Measurements from ENCODE around the gene MATN1.

MATN1 gene

DNA sequence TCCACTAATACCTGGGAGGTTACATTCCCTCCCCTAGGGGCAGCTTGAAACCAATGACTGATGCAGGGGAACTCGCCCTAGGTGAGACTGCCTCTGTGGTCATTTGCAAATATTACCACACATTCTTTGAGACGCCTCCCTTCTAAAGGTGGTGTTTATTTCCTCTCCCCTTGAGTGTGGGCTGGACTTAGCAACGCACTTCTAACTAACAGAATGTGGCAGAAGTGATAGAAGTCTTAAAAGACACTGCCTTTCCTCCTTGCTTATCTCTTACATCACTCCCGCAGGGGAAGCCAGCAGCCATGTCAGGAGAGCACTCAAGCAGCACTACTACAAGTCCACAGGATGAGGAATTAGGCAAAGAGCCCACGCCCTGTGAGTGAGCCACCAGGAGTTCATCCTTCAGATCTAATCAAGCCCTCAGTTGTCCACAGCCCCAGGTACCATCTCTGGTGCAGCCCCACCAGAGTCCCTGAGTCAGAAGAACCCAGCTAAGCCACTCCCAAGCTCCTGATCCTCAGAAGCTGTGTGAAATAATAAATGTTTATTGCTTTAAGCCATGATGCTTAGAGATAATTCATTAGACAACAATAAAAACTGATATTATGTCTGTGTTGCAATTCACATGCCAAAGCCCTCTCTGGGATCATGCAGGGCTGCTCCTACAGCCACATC, 14.8 kb upstream of the MATN1 start:
- no peak for DNase-seq (ENCODE audit: low read depth)
- TF ChIP-seq, protein P1, sequence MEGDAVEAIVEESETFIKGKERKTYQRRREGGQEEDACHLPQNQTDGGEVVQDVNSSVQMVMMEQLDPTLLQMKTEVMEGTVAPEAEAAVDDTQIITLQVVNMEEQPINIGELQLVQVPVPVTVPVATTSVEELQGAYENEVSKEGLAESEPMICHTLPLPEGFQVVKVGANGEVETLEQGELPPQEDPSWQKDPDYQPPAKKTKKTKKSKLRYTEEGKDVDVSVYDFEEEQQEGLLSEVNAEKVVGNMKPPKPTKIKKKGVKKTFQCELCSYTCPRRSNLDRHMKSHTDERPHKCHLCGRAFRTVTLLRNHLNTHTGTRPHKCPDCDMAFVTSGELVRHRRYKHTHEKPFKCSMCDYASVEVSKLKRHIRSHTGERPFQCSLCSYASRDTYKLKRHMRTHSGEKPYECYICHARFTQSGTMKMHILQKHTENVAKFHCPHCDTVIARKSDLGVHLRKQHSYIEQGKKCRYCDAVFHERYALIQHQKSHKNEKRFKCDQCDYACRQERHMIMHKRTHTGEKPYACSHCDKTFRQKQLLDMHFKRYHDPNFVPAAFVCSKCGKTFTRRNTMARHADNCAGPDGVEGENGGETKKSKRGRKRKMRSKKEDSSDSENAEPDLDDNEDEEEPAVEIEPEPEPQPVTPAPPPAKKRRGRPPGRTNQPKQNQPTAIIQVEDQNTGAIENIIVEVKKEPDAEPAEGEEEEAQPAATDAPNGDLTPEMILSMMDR (conservative IDR thresholded peaks at IDR 0.05; ENCODE audit: low read depth, low read length): no peak
- H3K4me3 ChIP-seq (ENCODE audit: low read length): no peak overlapping the region

DNA sequence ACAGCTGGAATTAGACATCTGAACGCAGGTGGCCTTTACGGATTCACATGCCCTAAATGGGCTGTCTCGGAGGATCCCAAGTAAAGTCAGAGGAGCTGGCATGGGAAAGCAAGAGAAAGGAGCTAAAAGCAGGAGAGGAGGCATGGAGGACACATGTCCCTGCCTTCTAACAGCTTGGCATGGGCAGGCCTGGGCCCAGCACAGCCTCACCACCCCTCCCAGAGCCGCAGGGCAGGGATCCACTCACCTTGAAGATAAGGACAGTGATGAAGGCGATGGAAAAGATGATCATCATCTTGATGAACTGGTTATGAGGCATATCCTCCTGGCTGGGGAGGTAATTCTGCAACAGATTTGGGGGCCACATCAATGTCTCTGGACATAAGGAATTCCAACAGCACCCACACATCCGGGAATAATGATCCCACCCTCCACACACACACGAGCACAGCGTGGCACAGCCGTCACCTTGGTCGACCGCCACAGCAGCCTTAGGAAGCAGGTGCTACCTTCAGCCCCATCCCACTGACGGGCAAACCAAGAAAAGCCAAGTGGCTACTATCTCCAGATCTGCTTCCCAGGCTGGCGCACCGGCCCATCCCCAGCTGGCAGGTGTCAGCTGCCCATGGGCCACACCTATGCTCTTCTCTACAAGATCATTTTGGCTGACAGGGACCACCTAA, 14.1 kb upstream of the MATN1 start:
- H3K4me3 ChIP-seq (ENCODE audit: low read length): no peak overlapping the region
- TF ChIP-seq, protein P1 (conservative IDR thresholded peaks at IDR 0.05; ENCODE audit: low read depth, low read length): no peak
- no peak for DNase-seq (ENCODE audit: low read depth)

DNA sequence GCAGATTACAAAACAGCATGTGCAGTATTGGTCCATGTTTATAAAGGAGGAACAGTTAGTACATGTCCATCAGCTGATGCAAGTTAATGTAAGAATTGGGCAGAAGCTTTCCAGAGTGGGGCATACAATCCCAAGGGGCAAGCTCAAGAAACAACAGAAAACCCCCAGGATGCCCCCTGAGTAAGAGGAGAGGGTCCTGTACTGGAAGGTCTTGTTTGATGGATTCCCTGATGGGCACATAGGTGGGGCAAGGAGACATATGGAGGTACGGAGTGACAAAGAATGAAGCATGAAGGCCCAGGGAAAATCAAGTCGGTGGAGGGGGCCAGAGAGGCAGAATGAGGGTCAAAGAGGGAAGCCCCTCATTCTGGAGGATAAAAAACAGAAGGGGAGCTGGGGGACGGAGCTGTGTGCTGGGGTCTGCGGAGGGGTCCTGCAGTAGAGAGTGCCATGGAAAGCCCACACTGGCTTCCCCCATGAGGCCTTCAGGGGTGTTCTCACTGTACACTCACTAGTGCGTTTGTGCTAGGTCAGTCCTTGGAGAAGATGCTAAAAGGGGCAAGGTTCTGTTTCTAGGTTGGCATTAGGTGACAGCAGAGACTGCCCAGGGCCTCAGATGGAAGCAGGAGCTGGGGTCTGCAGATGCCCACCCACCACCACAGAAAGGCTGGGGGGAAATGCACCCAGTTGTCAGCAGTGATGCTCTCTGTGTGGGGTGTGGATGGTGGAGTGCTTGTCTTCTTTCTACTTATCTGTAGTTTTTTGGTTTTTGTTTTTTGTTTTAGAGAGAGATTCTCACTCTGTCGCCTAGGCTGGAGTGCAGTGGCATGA, 12.5 kb upstream of the MATN1 start:
- H3K4me3 ChIP-seq (ENCODE audit: low read length): no peak overlapping the region
- no peak for DNase-seq (ENCODE audit: low read depth)
- TF ChIP-seq, protein P1 (conservative IDR thresholded peaks at IDR 0.05; ENCODE audit: low read depth, low read length): no peak

DNA sequence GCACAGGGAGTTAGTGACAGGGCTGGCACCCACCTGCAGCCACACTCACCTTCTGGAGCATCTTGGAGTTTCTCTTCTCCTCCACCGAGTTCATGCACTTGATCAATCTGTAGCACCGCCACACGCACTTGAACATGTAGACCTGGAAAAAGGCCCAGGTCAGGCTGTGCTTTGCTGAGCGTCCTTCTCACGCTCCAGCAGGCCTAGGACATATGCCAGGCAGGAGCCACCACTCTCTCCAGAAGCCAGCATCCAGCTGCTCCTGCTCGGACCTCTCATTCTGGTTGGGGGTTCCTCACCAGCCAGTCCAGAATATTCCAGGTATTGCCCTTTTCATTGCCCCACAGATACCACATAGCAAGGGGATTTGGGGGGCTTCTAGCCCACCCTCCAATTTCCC, 11.7 kb upstream of the MATN1 start:
- DNase-seq (ENCODE audit: low read depth): no peak
- H3K4me3 ChIP-seq (ENCODE audit: low read length): no peak overlapping the region
- TF ChIP-seq, protein P1 (conservative IDR thresholded peaks at IDR 0.05; ENCODE audit: low read depth, low read length): no peak

DNA sequence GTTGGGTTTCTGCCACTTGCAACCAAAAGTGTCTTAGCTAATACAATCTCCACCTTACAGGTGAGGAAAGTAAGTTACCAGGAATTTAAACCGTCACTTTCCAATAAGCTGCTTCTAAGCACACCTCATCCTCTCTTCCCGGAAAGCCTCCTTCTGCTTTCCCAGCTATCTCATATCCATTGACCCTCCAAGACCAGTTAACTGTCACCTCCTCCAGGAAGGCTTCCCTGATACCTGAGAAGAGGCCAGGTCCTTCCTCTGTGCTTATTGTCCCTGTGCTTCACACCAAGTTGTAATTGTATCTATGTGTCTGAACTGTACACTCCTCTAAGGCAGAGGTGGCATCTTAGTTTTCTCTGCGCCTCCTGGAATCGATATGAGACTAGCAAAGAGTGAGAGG, 11.2 kb upstream of the MATN1 start:
- TF ChIP-seq, protein P1 (conservative IDR thresholded peaks at IDR 0.05; ENCODE audit: low read depth, low read length): no peak
- DNase-seq (ENCODE audit: low read depth): no peak
- no peak overlapping the region for H3K4me3 ChIP-seq (ENCODE audit: low read length)

DNA sequence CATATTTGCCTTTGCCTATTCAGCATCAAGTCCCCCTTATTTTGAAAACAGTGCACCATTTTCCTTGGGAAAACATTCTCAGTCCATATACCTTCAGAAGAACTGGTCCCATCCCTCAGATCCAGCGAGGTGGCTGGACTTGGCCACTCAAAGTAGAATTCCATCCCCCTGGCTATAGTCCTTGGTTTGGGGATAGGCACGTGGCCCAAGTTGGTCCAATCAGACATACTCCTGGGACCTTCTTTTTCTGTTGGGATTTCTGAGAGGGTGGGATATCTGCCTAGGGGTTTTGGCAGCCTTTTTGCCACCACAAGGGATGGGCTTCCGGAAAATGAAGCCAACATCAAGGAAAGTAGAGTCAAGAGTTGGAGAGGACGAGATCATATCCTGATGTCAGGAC, 10.7 kb upstream of the MATN1 start:
- no peak overlapping the region for H3K4me3 ChIP-seq (ENCODE audit: low read length)
- DNase-seq (ENCODE audit: low read depth): no peak
- TF ChIP-seq, protein P1 (conservative IDR thresholded peaks at IDR 0.05; ENCODE audit: low read depth, low read length): no peak
